Natural killer cell (primary cell): ENCODE measurements around the gene AADACL4. TPM values are rescaled to one million over a fixed set of nuclear protein-coding genes. Genes with fewer than 3 reads are reported as not detected.

Experiments
- ATAC-seq, 3 donors: fragments of 150-1000 bp in 2 of 3; fragments of 200-7000 bp in 1 of 3; cut with Tn5 transposase; 1 replicate in 1 of 3; 2 replicates in 2 of 3; pipeline ENCODE4 v1.10.0; 2021; ENCODE audit warnings: mild to moderate bottlenecking in 2 of 3, moderate library complexity in 2 of 3
- DNase-seq, 2 donors: peaks; one replicate each; pipeline versions ENCODE4 v3.0.0 to v3.0.0-alpha.2; 2013 to 2021; ENCODE audit warnings: mixed read lengths in 1 of 2
- H3K27ac ChIP-seq: one replicate; pipeline ENCODE4 v1.5.1; 2013; ENCODE audit warnings: mild to moderate bottlenecking, low read length
- H3K27me3 ChIP-seq: one replicate; pipeline ENCODE4 v1.6.1; 2013; ENCODE audit warnings: low read length; ENCODE audit not compliant: control insufficient read depth, insufficient read depth
- H3K36me3 ChIP-seq: one replicate; pipeline ENCODE4 v1.6.1; 2013; ENCODE audit warnings: low read length; ENCODE audit not compliant: control insufficient read depth, insufficient read depth
- H3K4me1 ChIP-seq: one replicate; pipeline ENCODE4 v1.6.1; 2013; ENCODE audit warnings: low read length; ENCODE audit not compliant: control insufficient read depth, insufficient read depth
- H3K4me3 ChIP-seq: one replicate; pipeline ENCODE4 v1.5.1; 2013; ENCODE audit warnings: low read length
- H3K9me3 ChIP-seq: one replicate; pipeline ENCODE4 v1.6.1; 2013; ENCODE audit warnings: low read length; ENCODE audit not compliant: control insufficient read depth, insufficient read depth
- H3K27ac Mint-ChIP-seq, 2 donors: one replicate each; pipeline ENCODE4 v1.8.0; 2022; ENCODE audit warnings: mild to moderate bottlenecking in 2 of 2, mixed read lengths in 2 of 2, moderate library complexity in 1 of 2
- H3K27me3 Mint-ChIP-seq, 2 donors: one replicate each; pipeline ENCODE4 v1.8.0; 2022; ENCODE audit warnings: low read depth in 2 of 2, mixed read lengths in 2 of 2
- H3K36me3 Mint-ChIP-seq: one replicate; pipeline ENCODE4 v1.8.0; 2022; ENCODE audit warnings: mixed read lengths
- H3K4me1 Mint-ChIP-seq, 2 donors: one replicate each; pipeline ENCODE4 v1.8.0; 2022; ENCODE audit warnings: mixed read lengths in 2 of 2
- H3K4me3 Mint-ChIP-seq: one replicate; pipeline ENCODE4 v1.8.0; 2022; ENCODE audit warnings: mild to moderate bottlenecking, moderate library complexity, mixed read lengths
- H3K9me3 Mint-ChIP-seq, 2 donors: one replicate each; pipeline ENCODE4 v1.8.0; 2022; ENCODE audit warnings: mixed read lengths in 2 of 2
- CTCF ChIP-seq: fragments of 200-600 bp; IDR thresholded peaks from one replicate; pipeline ENCODE4 v1.8.0; 2022; ENCODE audit warnings: antibody characterized with exemption
- WGBS: methylation state at CpG from one replicate; pipeline ENCODE4 v1.1.7; 2013; ENCODE audit warnings: missing lambda C conversion rate; ENCODE audit not compliant: insufficient coverage; 5-methylcytosine and 5-hydroxymethylcytosine counted together
- intact Hi-C: fragments of 100-400 bp; cut with micrococcal nuclease; formaldehyde crosslinking; loops from one replicate; pipeline ENCODE4 v1.14.2; 2022
- total RNA-seq, 4 donors: library from RNA; stranded (reverse); fragments of 120-200 nt in 1 of 4; gene quantifications; one replicate each; pipeline versions ENCODE4 v1.2.3 to v1.2.4, GENCODE V29; 2013 to 2022

Gene AADACL4
- total RNA-seq, 3 donors from 2014 or later (not counting 1 experiment from before 2014, with no cell fraction given) = not detected

GRCh38 chr1:12614402-12615158 is 29.3 kb upstream of the AADACL4 start:
- Mint-ChIP-seq H3K4me3 (peak overlapping the region; percentile 100), H3K9me3 (no peaks in the 10 kb centered on the region), H3K27ac (peak overlapping the region; percentile 96 to 97), H3K4me1 (peaks cover 79 to 93% of the 10 kb centered on the region in 2 donors), H3K27me3 (no peaks in the 10 kb centered on the region), H3K36me3 (peaks cover 9% of the 10 kb centered on the region)
- ATAC-seq = no peak
- Histone ChIP-seq H3K27me3 (no peaks in the 10 kb centered on the region), H3K4me3 (peak overlapping the region; percentile 58), H3K4me1 (peaks cover 56% of the 10 kb centered on the region), H3K27ac (peak overlapping the region; percentile 66), H3K36me3 (peaks cover 14% of the 10 kb centered on the region), H3K9me3 (no peaks in the 10 kb centered on the region)
- no peak for DNase-seq
- TF ChIP-seq CTCF = no peak
- intact Hi-C loops = no loop called here
- 76% methylated on average over 7 of the region's 7 CpGs for WGBS

DNA sequence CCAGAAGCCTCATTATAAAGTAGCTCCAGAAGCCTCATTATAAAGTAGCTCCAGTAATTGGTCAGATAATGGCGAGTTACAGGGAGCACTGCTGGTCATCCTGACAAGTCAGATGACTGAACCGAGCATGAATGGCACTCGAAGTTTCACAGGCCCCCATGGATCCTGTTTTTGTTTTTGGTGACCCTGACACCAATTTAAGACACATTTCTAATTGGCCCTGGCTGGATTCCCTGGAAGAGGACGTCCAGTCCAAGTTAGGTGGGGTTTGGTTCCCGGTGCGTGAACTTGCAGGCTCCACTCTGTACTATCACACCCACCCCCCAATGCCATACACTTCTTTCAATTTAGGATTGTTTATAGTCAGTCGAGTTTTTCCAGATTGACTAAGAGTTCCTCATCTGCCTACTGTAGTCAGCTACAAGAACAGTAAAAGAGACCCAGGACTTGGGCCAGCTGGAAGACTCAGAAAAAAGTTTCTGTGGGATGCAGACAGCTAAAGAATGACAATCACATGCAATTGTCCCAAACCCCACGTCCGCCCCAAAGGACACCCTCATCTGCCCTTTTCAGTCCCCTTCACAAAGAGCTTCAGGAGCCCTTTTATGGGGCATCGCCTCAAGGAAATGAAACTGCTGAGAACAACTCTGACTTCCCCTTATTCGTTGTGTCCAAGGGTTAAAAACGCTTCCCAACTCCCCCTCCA is 28.6 kb upstream of the AADACL4 start:
- peaks cover 61% of the 10 kb centered on the region for H3K4me1 ChIP-seq
- Mint-ChIP-seq H3K9me3 (no peaks in the 10 kb centered on the region), H3K4me1 (peaks cover 78 to 93% of the 10 kb centered on the region in 2 donors), H3K36me3 (peaks cover 9% of the 10 kb centered on the region), H3K27ac (peak overlapping the region; percentile 96 to 97), H3K27me3 (no peaks in the 10 kb centered on the region), H3K4me3 (peak overlapping the region; percentile 100)
- peak overlapping the region; percentile 66 for H3K27ac ChIP-seq
- no peaks in the 10 kb centered on the region for H3K27me3 ChIP-seq
- H3K36me3 ChIP-seq = peaks cover 14% of the 10 kb centered on the region
- ATAC-seq (no peak), DNase-seq (no peak)
- no peak for TF ChIP-seq CTCF
- no peaks in the 10 kb centered on the region for H3K9me3 ChIP-seq
- 51% methylated on average over 12 of the region's 12 CpGs for WGBS
- intact Hi-C loops = no loop called here
- H3K4me3 ChIP-seq = peak overlapping the region; percentile 58

DNA sequence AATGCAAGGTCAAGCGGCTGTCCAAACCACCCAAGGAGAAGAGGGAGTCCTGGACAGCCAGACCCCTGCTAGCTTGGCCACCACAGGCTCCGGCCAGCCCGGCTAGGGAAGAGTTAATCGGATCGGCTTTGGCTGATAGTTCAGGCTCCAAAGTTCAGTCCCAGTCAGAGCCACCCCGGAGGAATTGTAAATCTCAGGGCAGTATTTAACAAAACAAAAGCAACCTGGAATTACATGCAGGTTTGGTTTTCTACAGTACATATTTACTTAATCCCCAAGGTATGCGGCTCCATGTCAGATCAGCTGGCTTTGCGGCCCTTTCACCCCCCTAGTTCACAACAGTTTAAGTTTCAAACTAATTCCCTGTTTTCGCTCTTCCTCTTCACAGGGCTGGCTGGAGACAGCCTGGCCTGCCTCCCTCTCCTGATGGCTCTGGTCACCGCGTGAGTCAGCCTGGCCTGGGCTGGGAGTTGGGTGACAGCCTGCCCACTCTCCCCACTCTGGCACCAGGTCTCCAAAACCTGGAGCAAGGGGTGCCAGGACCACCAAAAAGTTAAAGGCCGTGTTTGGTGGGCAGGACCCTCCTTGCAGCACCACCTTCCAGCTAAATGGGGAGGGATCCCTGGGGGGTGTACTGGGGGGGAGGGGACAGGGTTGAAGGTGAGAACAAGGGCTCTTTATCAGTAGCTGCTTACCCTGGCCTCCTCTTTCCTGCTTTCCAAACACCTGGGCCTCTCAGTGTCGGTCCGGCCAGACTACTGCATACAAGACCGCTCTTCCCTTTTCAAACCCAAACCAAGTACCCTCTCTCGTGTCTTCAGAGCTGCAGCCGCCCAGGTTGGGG is 27.8 kb upstream of the AADACL4 start:
- ATAC-seq (no peak), DNase-seq (peak in 1 of 2 donors; percentile 36)
- peak overlapping the region; percentile 96 to 97 for H3K27ac Mint-ChIP-seq
- 24% methylated on average over 17 of the region's 17 CpGs for WGBS
- peaks cover 69% of the 10 kb centered on the region for H3K4me1 ChIP-seq
- no peak for TF ChIP-seq CTCF
- peak overlapping the region; percentile 66 for H3K27ac ChIP-seq
- H3K36me3 Mint-ChIP-seq = peaks cover 2% of the 10 kb centered on the region
- intact Hi-C loops = no loop called here
- peaks cover 10% of the 10 kb centered on the region for H3K36me3 ChIP-seq
- H3K4me1 Mint-ChIP-seq = peaks cover 77 to 92% of the 10 kb centered on the region in 2 donors
- H3K4me3 Mint-ChIP-seq = peak overlapping the region; percentile 100
- no peaks in the 10 kb centered on the region for H3K27me3 ChIP-seq
- H3K4me3 ChIP-seq = peak overlapping the region; percentile 58
- no peaks in the 10 kb centered on the region for H3K9me3 ChIP-seq
- H3K9me3 Mint-ChIP-seq = no peaks in the 10 kb centered on the region
- no peaks in the 10 kb centered on the region for H3K27me3 Mint-ChIP-seq
